Lung (tissue), 12 donors: ENCODE measurements around the gene POU2F1. TPM values are rescaled to one million over a fixed set of nuclear protein-coding genes. Genes with fewer than 3 reads are reported as not detected.

Experiments used
- ATAC-seq: fragments of 200-7000 bp; cut with Tn5 transposase; one replicate; pipeline ENCODE4 v1.9.1; 2020; ENCODE audit warnings: moderate number of reproducible peaks; ENCODE audit not compliant: insufficient read depth, low FRiP score
- DNase-seq, 3 donors: peaks; one replicate each; pipeline ENCODE4 v3.0.0-alpha.2; 2013 to 2017
- H3K27ac ChIP-seq, 2 donors: one replicate each; pipeline ENCODE4 v1.5.1; 2013; ENCODE audit warnings: mild to moderate bottlenecking in 2 of 2, moderate library complexity in 2 of 2, control low read depth in 1 of 2, inconsistent platforms in 1 of 2, low read depth in 1 of 2, low read length in 1 of 2
- H3K27me3 ChIP-seq, 3 donors: one replicate each; pipeline ENCODE4 v1.5.1; 2013; ENCODE audit warnings: low read length in 2 of 3; ENCODE audit not compliant: control insufficient read depth in 3 of 3, insufficient read depth in 3 of 3
- H3K36me3 ChIP-seq, 4 donors: one replicate each; pipeline ENCODE4 v1.5.1; 2013; ENCODE audit warnings: low read length in 4 of 4, mild to moderate bottlenecking in 1 of 4, moderate library complexity in 1 of 4; ENCODE audit not compliant: control insufficient read depth in 4 of 4, insufficient read depth in 4 of 4
- H3K4me1 ChIP-seq, 5 donors: one replicate each; pipeline ENCODE4 v1.5.1; 2013; ENCODE audit warnings: low read length in 5 of 5, mild to moderate bottlenecking in 2 of 5, moderate library complexity in 1 of 5; ENCODE audit not compliant: control insufficient read depth in 5 of 5, insufficient read depth in 5 of 5
- H3K4me3 ChIP-seq: one replicate; pipeline ENCODE4 v1.5.1; 2013; ENCODE audit warnings: mild to moderate bottlenecking, control low read depth, moderate library complexity
- H3K9ac ChIP-seq, 2 donors: one replicate each; pipeline ENCODE4 v1.5.1; 2013; ENCODE audit warnings: low read length in 2 of 2, control low read depth in 1 of 2; ENCODE audit not compliant: insufficient read depth in 1 of 2
- H3K9me3 ChIP-seq, 4 donors: one replicate each; pipeline ENCODE4 v1.5.1; 2013; ENCODE audit warnings: low read length in 3 of 4, mild to moderate bottlenecking in 1 of 4, moderate library complexity in 1 of 4; ENCODE audit not compliant: control insufficient read depth in 4 of 4, insufficient read depth in 3 of 4
- CTCF ChIP-seq: IDR thresholded peaks from 2 replicates; pipeline ENCODE4 v1.5.1; 2012; ENCODE audit warnings: mild to moderate bottlenecking; ENCODE audit errors: control extremely low read depth, extremely low read depth
- WGBS, 2 donors: extraction: QIAGEN DNeasy Blood & Tissue Kit; methylation state at CpG; one replicate each; pipeline ENCODE4 v1.1.7; 2013; 5-methylcytosine and 5-hydroxymethylcytosine counted together
- polyA plus RNA-seq, 2 donors: library from polyadenylated mRNA; stranded (reverse); fragments of 200-250 nt; gene quantifications; one replicate each; pipeline ENCODE4 v1.2.1, GENCODE V29; 2013
- total RNA-seq, 2 donors: library from RNA; depleted of rRNA in 1 of 2; stranded (reverse); fragments of >200 nt in 1 of 2; gene quantifications; one replicate each; pipeline ENCODE4 v1.2.1, GENCODE V29; 2014 to 2021
- donor health status: control.
- donor health status: control.
- donor health status: Bipolar disorder and iron deficiency.
- donor health status: healthy.
- donor health status: DM: yes; HTN: yes; CAD: no.

The POU2F1 gene
- total and polyA plus RNA-seq, 4 donors, result 2.0 to 34.4 (median 8.7) TPM

DNA sequence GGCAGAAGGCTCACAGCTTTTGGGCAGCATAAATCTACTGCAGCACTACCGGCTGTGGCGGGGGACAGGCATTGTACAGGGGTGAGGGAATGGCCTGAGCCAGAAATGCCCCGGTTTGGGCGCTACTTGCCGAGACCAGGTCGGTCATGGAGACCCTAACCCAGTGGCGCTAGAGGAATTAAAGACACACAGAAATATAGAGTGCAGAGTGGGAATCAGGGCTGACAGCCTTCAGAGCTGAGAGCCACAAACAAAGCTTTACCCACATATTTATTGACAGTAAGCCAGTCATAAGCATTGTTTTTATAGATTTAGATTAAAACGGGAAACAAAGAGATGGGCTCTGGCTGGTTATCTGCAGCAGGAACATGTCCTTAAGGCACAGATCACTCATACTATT is 101.8 kb downstream of the POU2F1 start:
- Histone ChIP-seq H3K9me3 (peaks cover 9 to 27% (median 15%) of the 10 kb centered on the region in 4 donors), H3K4me1 (no peaks in the 10 kb centered on the region), H3K9ac (no peak overlapping the region), H3K27ac (no peak overlapping the region), H3K36me3 (peaks cover 0 to 20% (median 8%) of the 10 kb centered on the region in 4 donors), H3K4me3 (no peak overlapping the region), H3K27me3 (no peaks in the 10 kb centered on the region)
- DNase-seq (no peak), ATAC-seq (no peak)
- no peak for TF ChIP-seq CTCF
- WGBS, 2 donors, result 99% methylated on average over 8 of the region's 8 CpGs

- H3K9ac ChIP-seq, result no peak overlapping the region
- peaks cover 0 to 19% (median 7%) of the 10 kb centered on the region in 4 donors for H3K36me3 ChIP-seq
- no peak for DNase-seq
- WGBS, 2 donors, result 100% methylated on average over 1 of the region's 1 CpG
- H3K27ac ChIP-seq, result no peak overlapping the region
- ATAC-seq, result no peak
- H3K4me1 ChIP-seq, result peaks cover 0 to 8% (median 0%) of the 10 kb centered on the region in 5 donors
- H3K4me3 ChIP-seq, result no peak overlapping the region
- peaks cover 9 to 23% (median 13%) of the 10 kb centered on the region in 4 donors for H3K9me3 ChIP-seq
- no peaks in the 10 kb centered on the region for H3K27me3 ChIP-seq
- TF ChIP-seq CTCF, result no peak
Observed at GRCh38 chr1:167325151-167325550, 104.5 kb downstream of the POU2F1 start.

DNA sequence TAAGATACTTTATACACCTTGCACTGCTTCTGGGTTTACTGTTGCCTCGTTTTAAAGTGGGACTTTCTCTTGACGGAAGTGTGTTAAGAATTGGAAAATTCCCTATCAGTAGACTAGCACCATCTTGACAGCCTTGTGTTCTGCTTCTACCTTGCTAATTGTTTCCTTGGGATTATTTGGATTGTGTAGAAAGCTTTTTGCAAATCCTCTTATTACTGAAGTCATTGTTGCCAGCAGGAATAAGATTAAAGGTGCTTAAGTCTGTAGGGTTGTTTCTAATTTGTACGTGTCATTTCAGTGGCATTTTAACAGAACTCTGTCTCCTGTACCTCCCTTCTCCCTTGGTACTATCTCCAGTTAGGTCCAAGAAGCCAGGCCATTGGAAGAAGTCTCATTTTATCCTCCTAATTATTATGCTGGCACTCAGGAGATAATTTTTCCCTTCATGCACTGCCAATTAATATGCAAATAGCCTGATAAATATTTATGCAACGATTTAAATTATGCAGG is 107.7 kb downstream of the POU2F1 start:
- no peak for DNase-seq
- no peak overlapping the region for H3K27ac ChIP-seq
- ATAC-seq, result no peak
- no peak overlapping the region for H3K4me3 ChIP-seq
- peaks cover 3 to 6% (median 4%) of the 10 kb centered on the region in 4 donors for H3K9me3 ChIP-seq
- H3K27me3 ChIP-seq, result no peaks in the 10 kb centered on the region
- H3K36me3 ChIP-seq, result peaks cover 0 to 17% (median 4%) of the 10 kb centered on the region in 4 donors
- no peak for TF ChIP-seq CTCF
- WGBS, 2 donors, result 64 to 66% methylated on average over 4 of the region's 4 CpGs
- no peak overlapping the region for H3K9ac ChIP-seq
- peaks cover 0 to 12% (median 0%) of the 10 kb centered on the region in 5 donors for H3K4me1 ChIP-seq
